ENCODE results near the gene CDKN2AIPNL.

Gene CDKN2AIPNL

DNA sequence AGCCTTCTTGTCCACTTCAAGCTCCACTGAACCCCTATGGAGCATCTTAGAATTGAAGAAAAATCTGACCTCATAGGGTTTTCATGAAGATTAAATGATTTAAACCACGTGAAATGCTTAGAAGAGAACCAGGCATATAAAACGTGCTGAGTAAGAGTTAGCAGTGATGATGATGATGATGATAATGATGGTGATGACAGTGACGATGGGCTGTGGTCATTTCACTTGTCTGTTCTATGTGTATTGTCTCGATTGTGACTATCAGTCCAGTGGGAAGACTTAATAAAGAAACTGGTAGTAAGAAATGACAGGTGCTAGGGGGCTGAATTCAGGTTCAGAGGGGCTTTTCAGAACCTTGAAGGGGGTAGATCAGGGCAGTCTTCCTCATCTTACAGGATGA lies 45.1 kb upstream of the CDKN2AIPNL start:
- TF ChIP-seq, protein P1, sequence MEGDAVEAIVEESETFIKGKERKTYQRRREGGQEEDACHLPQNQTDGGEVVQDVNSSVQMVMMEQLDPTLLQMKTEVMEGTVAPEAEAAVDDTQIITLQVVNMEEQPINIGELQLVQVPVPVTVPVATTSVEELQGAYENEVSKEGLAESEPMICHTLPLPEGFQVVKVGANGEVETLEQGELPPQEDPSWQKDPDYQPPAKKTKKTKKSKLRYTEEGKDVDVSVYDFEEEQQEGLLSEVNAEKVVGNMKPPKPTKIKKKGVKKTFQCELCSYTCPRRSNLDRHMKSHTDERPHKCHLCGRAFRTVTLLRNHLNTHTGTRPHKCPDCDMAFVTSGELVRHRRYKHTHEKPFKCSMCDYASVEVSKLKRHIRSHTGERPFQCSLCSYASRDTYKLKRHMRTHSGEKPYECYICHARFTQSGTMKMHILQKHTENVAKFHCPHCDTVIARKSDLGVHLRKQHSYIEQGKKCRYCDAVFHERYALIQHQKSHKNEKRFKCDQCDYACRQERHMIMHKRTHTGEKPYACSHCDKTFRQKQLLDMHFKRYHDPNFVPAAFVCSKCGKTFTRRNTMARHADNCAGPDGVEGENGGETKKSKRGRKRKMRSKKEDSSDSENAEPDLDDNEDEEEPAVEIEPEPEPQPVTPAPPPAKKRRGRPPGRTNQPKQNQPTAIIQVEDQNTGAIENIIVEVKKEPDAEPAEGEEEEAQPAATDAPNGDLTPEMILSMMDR (IDR thresholded peaks at IDR 0.05; ENCODE audit: insufficient read depth, low read length, missing control alignments): no peak
- ChIA-PET POLR2A (no interaction called here), CTCF (interaction anchor here (0.9 kb wide), 1 partner anchor 10 kb away, joined by 3 read pairs; no protein-coding TSS in a partner anchor)
- H3K4me3 ChIP-seq (ENCODE audit: low read depth, low read length): no peak overlapping the region
- DNase-seq (ENCODE audit: low read depth, low spot score): no peak

DNA sequence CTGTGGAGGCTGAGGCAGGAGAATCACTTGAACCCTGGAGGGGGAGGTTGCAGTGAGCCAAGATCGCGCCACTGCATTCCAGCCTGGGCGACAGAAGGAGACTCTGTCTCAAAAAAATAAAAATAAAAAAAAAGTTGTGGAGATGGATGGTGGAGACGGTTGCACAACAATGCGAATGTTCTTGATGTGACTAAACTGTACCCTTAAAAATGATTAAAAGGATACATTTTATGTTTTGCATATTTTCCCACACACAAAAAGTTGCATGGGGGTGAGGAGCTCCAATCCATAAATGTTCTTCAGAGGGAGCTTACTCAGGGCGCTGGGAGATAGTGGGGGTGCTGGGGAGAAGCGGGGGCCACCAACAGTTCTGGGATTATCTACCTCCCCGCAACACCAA lies 43.8 kb upstream of the CDKN2AIPNL start:
- DNase-seq (ENCODE audit: low read depth, low spot score): no peak
- ChIA-PET POLR2A (no interaction called here), CTCF (interaction anchor here (0.7 kb wide), 1 partner anchor 44 kb away, joined by 3 read pairs; no protein-coding TSS in a partner anchor)
- TF ChIP-seq, protein P1 (IDR thresholded peaks at IDR 0.05; ENCODE audit: insufficient read depth, low read length, missing control alignments): no peak
- H3K4me3 ChIP-seq (ENCODE audit: low read depth, low read length): no peak overlapping the region

DNA sequence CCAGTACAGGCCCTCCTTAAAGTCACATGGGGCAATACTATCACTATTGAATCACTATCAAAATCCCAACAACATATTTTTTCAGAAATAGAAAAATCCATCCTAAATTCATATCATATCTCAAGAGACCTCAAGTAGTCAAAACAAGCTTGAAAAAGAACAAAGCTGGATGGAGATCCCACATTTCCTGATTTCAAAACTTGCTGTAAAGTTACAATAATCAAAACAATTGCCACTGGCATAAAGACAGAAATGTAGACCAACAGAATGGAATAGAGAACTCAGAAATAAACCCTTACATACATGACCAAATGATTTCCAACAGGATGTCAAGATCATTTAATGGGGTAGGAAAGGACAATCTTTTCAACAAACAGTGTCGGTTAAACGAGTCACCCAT lies 41.3 kb upstream of the CDKN2AIPNL start:
- no peak overlapping the region for H3K4me3 ChIP-seq (ENCODE audit: low read depth, low read length)
- POLR2A ChIA-PET: no interaction called here
- DNase-seq (ENCODE audit: low read depth, low spot score): no peak
- TF ChIP-seq, protein P1 (IDR thresholded peaks at IDR 0.05; ENCODE audit: insufficient read depth, low read length, missing control alignments): no peak
- CTCF ChIA-PET: interaction anchor here (1.9 to 2.0 kb wide), 2 partner anchors 14 to 134 kb away, joined by 4 to 6 read pairs; no protein-coding TSS in a partner anchor

DNA sequence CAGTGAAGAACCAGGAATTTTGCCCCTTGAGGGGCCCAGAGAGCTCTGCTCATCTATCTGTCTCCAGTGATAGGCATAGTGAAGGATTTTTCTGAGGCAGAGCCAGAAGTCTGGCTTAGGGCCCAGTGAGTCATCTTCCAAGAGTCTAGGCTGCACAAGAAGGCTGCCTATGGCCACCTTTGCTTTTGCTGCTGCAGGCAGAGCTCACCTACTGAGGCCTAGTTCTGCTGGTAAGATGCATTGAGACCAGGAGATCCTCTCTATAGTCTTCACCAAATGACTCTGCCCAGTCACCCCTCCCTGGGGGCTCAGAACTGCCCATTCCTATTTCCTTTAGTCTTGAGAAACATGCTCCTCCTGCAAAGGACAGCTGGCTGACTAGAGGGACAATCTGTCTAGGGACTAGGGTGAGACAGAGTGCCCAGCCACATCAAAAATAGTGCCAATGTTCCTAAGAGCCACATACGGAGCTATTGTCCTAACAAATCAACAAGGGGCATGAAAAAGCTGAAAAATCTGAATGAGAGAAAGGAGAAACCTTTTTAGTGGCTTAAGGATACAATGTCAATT lies 40.3 kb upstream of the CDKN2AIPNL start:
- DNase-seq (ENCODE audit: low read depth, low spot score): no peak
- CTCF ChIA-PET: interaction anchor here (1.2 to 2.4 kb wide), 5 partner anchors 9 to 135 kb away, joined by 4 to 7 read pairs (median 5); partner anchors contain the start of gene CDKN2AIPNL
- no peak overlapping the region for H3K4me3 ChIP-seq (ENCODE audit: low read depth, low read length)
- TF ChIP-seq, protein P1 (IDR thresholded peaks at IDR 0.05; ENCODE audit: insufficient read depth, low read length, missing control alignments): no peak
- POLR2A ChIA-PET: interaction anchor here (0.6 to 0.7 kb wide), 3 partner anchors 14 to 52 kb away, joined by 3 to 6 read pairs (median 4); no protein-coding TSS in a partner anchor

DNA sequence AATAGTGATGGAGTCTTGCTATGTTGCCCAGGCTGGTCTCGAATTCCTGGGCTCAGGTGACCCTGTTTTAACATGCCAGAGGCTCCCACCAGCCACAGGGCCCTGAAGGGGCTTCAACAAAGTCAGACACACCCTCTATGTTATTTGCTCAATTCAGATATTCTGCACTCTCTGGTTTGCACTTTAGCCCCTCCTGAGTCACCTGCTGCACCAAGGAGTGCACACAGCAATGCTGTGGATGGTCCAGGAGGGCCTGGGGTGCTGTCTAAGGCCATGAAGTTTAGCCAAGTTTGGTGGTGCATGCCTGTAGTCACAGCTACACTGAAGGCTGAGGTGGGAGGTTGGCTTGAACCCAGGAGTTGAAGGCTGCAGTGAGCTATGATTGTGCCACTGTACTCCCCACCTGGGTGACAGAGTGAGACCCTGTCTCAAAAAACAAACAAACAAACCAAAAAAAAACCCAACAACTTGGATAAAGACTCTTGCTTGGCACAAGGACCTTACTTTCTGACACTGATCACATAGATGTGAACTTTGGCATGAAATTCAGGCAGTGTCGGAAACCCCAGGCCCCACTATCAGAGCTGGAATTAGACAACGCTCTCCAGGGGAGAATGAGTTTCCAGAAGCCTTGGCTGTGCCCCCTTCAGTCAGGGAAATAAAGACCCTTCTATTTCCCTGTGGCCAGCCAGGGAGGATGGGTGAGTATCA lies 39.7 kb upstream of the CDKN2AIPNL start:
- no peak overlapping the region for H3K4me3 ChIP-seq (ENCODE audit: low read depth, low read length)
- CTCF ChIA-PET: interaction anchor here (1.0 to 2.4 kb wide), 7 partner anchors 10 to 135 kb away, joined by 3 to 7 read pairs (median 4); partner anchors contain the start of gene CDKN2AIPNL
- DNase-seq (ENCODE audit: low read depth, low spot score): no peak
- TF ChIP-seq, protein P1 (IDR thresholded peaks at IDR 0.05; ENCODE audit: insufficient read depth, low read length, missing control alignments): no peak
- POLR2A ChIA-PET: interaction anchor here (0.6 to 0.7 kb wide), 2 partner anchors 13 to 29 kb away, joined by 3 to 6 read pairs; no protein-coding TSS in a partner anchor

DNA sequence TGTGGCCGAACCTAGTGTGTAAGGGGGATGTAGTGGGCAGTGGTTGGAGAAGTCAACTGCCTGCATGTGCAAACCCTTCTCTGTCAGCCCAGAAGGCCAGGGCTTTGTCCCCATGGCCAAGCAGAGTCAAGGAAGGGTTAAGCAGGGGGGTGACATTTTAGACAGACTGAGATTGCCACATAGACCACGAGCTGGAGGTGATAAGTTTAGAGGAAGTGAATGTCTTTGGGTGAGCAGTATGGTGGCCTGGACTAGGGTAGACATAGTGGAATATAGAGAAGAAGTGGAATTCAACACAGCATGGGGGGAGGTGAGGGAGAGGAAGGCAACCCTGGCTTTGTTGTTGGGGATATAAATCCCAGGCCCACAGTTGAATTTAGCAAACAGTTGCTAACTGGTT lies 38.7 kb upstream of the CDKN2AIPNL start:
- DNase-seq (ENCODE audit: low read depth, low spot score): no peak
- ChIA-PET POLR2A (no interaction called here), CTCF (interaction anchor here (1.0 to 2.4 kb wide), 3 partner anchors 9 to 53 kb away, joined by 3 to 7 read pairs (median 4); partner anchors contain the start of gene CDKN2AIPNL)
- TF ChIP-seq, protein P1 (IDR thresholded peaks at IDR 0.05; ENCODE audit: insufficient read depth, low read length, missing control alignments): no peak
- H3K4me3 ChIP-seq (ENCODE audit: low read depth, low read length): no peak overlapping the region
